IPS-NIHi7 (cell line): ENCODE results near the gene PDCL2.

Source experiments
- DNase-seq: peaks from one replicate; pipeline ENCODE4 v3.0.0; 2012; ENCODE audit warnings: mixed read lengths; ENCODE audit errors: extremely low spot score

The PDCL2 gene

GRCh38 chr4:55539658-55540057, 52.4 kb downstream of the PDCL2 start:
- DNase-seq: no peak

- DNase-seq: no peak
Observed at GRCh38 chr4:55538531-55538930, 53.5 kb downstream of the PDCL2 start.

DNA sequence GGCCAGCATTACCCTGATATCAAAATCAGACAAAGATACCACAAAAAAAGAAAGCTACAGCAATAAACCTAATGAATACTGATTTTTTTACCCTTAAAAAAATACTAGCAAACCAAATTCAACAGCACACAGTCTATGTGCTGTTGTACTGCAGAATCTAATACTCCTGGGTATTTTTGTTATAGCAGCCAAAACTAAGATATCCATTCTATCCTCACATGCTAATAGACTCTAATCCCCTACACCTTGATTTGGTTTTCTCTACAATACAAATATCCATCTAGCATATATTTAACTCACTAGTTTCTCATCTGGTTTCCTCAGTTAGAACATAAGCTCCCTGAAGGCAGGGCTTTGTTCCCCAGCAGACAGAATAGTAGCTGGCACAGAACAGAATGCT, 57.7 kb downstream of the PDCL2 start:
- no peak for DNase-seq

GRCh38 chr4:55530691-55531090, 61.4 kb downstream of the PDCL2 start:
- no peak for DNase-seq

DNA sequence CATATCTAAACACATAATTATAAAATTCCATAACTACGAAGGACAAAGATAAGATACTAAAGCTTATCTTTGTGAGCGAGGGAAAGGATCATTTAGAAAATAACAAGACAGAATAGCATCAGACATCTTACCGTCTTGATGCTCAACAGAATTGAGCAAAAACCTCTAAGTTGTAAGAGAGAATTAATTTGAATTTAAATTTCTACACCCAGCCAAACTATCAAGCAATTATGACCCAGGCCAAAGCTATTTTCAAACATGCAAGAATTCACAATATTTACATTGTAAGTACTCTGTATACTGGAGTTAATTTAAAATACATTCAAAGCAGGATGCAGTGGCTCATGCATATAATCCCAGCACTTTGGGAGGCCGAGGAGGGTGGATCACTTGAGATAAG, 61.9 kb downstream of the PDCL2 start:
- DNase-seq: no peak

DNA sequence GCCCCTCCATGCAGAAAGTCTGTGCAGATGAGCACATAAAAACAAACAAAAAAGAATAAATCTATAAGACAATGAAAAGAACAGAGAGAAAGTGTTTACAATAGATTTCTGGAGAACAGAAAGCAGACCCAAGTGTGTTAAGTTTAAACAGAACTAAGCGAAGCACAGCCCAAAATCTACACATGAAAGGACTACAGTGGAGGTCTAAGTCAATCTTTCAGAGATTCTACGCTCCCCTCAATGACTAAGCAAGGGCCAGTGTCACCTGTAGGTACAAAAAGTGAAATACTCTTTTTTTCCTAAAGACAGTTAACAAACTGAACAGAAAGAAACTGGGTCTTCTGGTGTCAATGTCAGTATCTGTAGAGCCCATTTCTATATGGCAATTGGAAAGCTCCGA, 63.6 kb downstream of the PDCL2 start:
- DNase-seq: no peak

- DNase-seq: no peak
Observed at GRCh38 chr4:55524844-55525571, 67.0 kb downstream of the PDCL2 start.

DNA sequence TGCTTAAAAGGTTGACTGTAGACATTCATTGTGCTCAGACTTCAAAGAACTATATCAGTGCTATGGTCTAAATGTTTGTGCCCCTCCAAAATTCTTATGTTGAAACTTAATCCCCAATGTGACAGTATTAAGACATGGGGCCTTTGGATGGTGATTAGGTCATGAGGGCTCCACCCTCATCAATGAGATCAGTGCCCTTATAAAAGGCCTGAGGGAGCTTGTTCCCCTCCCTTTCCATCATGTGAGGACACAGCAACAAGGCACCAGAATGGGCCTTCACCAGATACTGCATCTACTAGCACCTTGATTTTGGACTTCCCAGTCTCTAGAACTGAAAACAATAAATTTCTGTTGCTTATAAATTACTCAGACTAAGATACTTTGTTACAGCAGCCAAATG, 73.6 kb downstream of the PDCL2 start:
- DNase-seq: no peak

DNA sequence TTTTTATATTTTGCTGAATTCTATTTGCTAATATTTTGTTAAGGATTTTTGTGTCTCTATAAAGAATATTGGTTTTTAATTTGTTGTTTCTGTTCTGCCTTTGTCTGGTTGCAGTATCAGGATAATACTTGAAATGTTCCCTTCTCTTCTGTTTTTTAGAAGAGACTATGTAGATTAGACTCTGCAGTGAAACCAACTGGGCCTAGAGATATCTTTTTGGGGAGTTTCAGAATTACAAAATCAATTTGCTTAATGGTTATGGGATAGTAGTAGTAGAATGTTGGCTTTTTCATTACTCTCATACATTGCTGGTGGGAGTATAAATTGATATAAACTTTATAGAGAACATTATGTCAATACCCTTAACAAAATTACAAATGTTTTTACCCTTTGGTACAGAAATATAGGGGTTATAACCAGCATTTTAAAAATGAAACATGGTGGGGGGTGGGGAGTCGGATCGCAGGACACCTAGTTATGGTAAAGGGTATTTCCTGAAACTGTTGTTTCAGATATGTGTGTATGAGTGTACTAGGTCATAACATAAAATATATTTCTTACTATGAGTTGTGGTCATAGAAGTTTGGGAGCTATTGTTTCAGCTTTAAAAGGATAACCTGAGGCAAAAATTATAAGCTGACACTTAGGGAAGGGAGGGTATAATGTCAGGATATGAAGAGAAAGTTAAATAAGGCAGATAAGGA, 74.4 kb downstream of the PDCL2 start:
- DNase-seq: no peak

DNA sequence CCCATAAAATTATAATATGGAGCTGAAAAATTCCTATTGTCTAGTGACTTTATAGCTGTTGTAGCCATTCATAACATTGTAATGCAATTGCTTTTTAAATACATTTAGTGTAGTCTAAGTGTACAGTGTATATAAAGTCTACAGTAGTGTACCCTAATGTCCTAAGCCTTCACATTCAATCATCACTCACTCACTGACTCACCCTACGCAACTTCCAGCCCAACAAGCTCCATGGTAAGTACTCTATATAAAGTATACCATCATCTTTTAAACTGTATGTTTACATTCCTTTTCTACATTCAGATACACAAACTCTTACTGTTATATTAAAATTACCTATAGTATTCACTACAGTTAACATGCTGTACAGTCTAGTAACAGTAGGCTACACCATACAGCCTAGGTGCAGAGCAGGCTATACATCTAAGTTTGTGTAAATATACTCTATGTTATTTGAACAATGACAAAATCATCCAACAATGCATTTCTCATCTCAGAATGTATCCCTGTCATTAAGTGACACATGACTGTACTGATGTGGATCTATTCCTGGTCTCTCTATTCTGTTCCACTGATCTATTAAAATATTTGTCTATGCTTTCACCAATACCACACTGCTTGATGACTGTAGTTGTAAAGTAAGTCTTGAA, 79.0 kb downstream of the PDCL2 start:
- no peak for DNase-seq

DNA sequence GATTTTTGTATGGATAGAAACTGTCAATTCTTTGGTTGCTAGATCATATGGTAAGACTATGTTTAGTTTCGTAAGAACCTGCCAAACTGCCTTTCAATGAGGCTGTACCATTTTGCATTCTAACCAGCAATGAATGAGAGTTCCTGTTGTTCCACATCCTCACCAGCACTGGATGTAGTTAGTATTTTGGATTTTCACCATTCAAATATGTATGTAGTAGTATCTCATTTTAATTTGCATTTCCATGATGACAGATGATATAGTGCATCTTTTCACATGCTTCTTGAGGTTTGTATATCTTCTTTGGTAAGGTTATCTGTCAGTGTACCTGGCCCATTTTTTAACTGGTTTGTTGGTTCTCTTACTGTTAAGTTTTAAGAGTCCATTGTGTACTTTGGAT, 80.0 kb downstream of the PDCL2 start:
- no peak for DNase-seq

GRCh38 chr4:55510685-55511084, 81.4 kb downstream of the PDCL2 start:
- DNase-seq: no peak

GRCh38 chr4:55509266-55509665, 82.8 kb downstream of the PDCL2 start:
- DNase-seq: no peak

DNA sequence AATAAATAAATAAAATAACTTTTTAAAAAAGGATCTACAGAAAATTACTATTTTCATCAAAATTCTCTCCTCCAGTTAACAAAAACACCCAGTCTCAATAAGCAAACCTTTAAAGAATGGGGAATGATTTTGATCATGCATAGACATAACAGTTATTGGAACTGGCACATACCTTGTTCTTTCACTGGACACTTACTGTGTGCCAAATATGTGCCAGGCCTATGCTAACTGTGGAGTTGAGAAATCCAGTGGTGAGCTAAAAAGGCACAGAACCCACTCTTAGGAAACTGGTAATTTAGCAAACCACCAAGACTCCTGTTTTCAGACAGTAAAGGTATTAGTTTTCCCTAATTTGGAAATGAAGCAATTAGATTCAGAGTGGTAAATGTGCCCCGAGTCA, 84.4 kb downstream of the PDCL2 start:
- DNase-seq: no peak
